Measurements from ENCODE around the gene PATZ1.

PATZ1 gene

GRCh38 chr22:31332886-31333285, 13.3 kb downstream of the PATZ1 start:
- no peak for TF ChIP-seq CTCF (IDR thresholded peaks at IDR 0.05; ENCODE audit: extremely low read depth, missing control alignments)
- DNase-seq (ENCODE audit: low spot score) = no peak

DNA sequence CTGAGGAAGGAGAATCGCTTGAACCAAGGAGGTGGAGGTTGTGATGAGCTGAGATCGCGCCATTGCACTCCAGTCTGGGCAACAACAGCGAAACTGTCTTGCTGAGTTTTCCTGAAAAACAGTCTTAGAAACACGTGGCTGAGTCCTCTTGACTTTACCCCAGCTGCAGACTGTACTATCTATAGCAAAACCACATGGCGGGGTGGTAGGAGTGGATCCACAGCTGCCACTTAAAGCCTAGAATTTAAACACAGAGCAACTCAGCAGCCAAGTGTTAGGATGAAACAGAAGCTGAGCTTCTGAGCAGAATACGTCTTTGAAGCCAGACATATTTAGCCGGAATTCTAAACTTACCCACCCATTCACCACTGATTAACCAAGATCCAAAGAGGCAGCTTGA, 14.1 kb downstream of the PATZ1 start:
- no peak for DNase-seq (ENCODE audit: low spot score)
- TF ChIP-seq CTCF (IDR thresholded peaks at IDR 0.05; ENCODE audit: extremely low read depth, missing control alignments) = no peak

- no peak for TF ChIP-seq CTCF (IDR thresholded peaks at IDR 0.05; ENCODE audit: extremely low read depth, missing control alignments)
- DNase-seq (ENCODE audit: low spot score) = no peak
These were observed 16.5 kb downstream of the PATZ1 start for GRCh38 chr22:31329453-31330215.

GRCh38 chr22:31329029-31329428, 17.1 kb downstream of the PATZ1 start:
- DNase-seq (ENCODE audit: low spot score) = no peak
- TF ChIP-seq CTCF (IDR thresholded peaks at IDR 0.05; ENCODE audit: extremely low read depth, missing control alignments) = no peak

DNA sequence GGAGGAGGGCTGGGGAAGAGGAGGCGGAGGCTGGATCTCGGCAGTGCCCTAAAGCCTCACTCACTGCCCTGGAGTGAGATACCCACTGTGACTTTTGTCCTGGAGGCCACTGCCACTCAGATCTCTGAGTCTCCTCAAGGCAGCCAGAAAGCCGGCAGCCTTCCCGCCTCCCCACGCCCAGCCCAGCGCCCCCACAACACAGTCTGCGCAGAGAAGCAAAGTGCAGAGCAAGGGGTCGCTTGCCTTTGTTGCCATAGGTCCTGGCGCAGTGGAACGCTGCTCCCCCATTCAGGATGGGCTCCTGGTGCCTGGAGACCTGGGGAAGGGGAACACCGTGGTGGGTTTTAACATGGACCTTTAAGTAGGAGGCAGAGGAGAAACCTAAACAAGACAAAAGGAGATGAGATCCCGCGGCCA, 17.6 kb downstream of the PATZ1 start:
- DNase-seq (ENCODE audit: low spot score) = no peak
- TF ChIP-seq CTCF (IDR thresholded peaks at IDR 0.05; ENCODE audit: extremely low read depth, missing control alignments) = no peak

GRCh38 chr22:31327806-31328543, 18.2 kb downstream of the PATZ1 start:
- no peak for TF ChIP-seq CTCF (IDR thresholded peaks at IDR 0.05; ENCODE audit: extremely low read depth, missing control alignments)
- DNase-seq (ENCODE audit: low spot score) = no peak

- no peak for DNase-seq (ENCODE audit: low spot score)
- TF ChIP-seq CTCF (IDR thresholded peaks at IDR 0.05; ENCODE audit: extremely low read depth, missing control alignments) = no peak
These were observed 19.3 kb downstream of the PATZ1 start for GRCh38 chr22:31326877-31327276.

All from GM20000 (cell line).